Measurements from ENCODE around the gene SMC6. TPM values are rescaled to one million over a fixed set of nuclear protein-coding genes. Genes with fewer than 3 reads are reported as not detected.

The SMC6 gene
- total and polyA plus RNA-seq, 10 of the 15 experiments (the other 5 are each of a cell fraction or from before 2014, with no cell fraction given): 12.8 to 63.8 (median 38.8) TPM

GRCh38 chr2:17799301-17800120, 45.9 kb upstream of the SMC6 start:
- Histone ChIP-seq H3K9ac (ENCODE audit: control insufficient read depth, insufficient read depth, low read length) (no peak overlapping the region), H3K36me3 (ENCODE audit: control insufficient read depth in 2 of 2, insufficient read depth in 2 of 2, low read length in 1 of 2) (no peaks in the 10 kb centered on the region), H3K4me2 (ENCODE audit: control insufficient read depth, insufficient read depth) (peak overlapping the region; percentile 41), H3K27me3 (replicated peaks in 1 of 2; ENCODE audit: control insufficient read depth in 2 of 2, insufficient read depth in 2 of 2, low read length in 1 of 2) (no peaks in the 10 kb centered on the region), H2AFZ (ENCODE audit: control insufficient read depth, low read depth, low read length) (peak overlapping the region; percentile 6), H3K4me3 (no peak overlapping the region), H4K20me1 (ENCODE audit: control insufficient read depth, insufficient read depth) (no peaks in the 10 kb centered on the region), H3K9me3 (replicated peaks; ENCODE audit: control insufficient read depth, insufficient read depth, low read length) (no peaks in the 10 kb centered on the region), H3K4me1 (ENCODE audit: control insufficient read depth, insufficient read depth, low read length) (peaks cover 9% of the 10 kb centered on the region), H3K27ac (ENCODE audit: control insufficient read depth, insufficient read depth) (no peak overlapping the region), H3K79me2 (ENCODE audit: control insufficient read depth, insufficient read depth, low read length) (no peaks in the 10 kb centered on the region)
- SMC1A ChIA-PET (ENCODE audit: uncharacterized antibody, unreplicated experiment): interaction anchor here (0.7 to 12.9 kb wide), 12 partner anchors 15 to 90 kb away, joined by 3 to 288 read pairs (median 6); partner anchors contain the start of genes GEN1, MSGN1 and SMC6
- in situ Hi-C loops (cut with MboI): no loop called here
- 41% methylated on average over 7 of the region's 7 CpGs for WGBS (ENCODE audit: insufficient coverage, insufficient replicate concordance, low lambda C conversion rate, missing lambda C conversion rate)
- BruUV-seq (replicated peaks): no TSS peak
- RAD21 ChIA-PET (ENCODE audit: unreplicated experiment): interaction anchor here (0.7 to 9.9 kb wide), 15 partner anchors 9 to 52 kb away, joined by 3 to 96 read pairs (median 3); partner anchors contain the start of genes GEN1 and MSGN1
- DNase-seq (ENCODE audit: low read depth, low spot score) (no peak), ATAC-seq (peak; percentile 52), FAIRE-seq (no peak)
- CTCF ChIA-PET: interaction anchor here (1.1 to 7.8 kb wide), 12 partner anchors 8 to 48 kb away, joined by 4 to 77 read pairs (median 6); partner anchors contain the start of gene MSGN1
- no peak for TF ChIP-seq PAX5 (IDR thresholded peaks at IDR 0.05; ENCODE audit: borderline replicate concordance, low read depth, low read length)
- no peak for TF ChIP-seq SKIL (IDR thresholded peaks at IDR 0.05; ENCODE audit: low read depth, poor library complexity, severe bottlenecking)
- TF ChIP-seq HDAC6 (IDR thresholded peaks at IDR 0.05; ENCODE audit: unreplicated experiment): no peak
- no peak for TF ChIP-seq NFYB (IDR thresholded peaks at IDR 0.05; ENCODE audit: insufficient read depth, low read depth, low read length)
- TF ChIP-seq ELK1 (IDR thresholded peaks at IDR 0.05; ENCODE audit: low read depth, low read length): no peak
- TF ChIP-seq ZZZ3 (IDR thresholded peaks at IDR 0.05; ENCODE audit: control insufficient read depth, insufficient read length, low read depth): no peak
- TF ChIP-seq NBN (IDR thresholded peaks at IDR 0.05): no peak
- TF ChIP-seq SMAD5 (IDR thresholded peaks at IDR 0.05; ENCODE audit: low read depth): no peak
- POLR2A ChIA-PET: interaction anchor here (0.6 to 9.6 kb wide), 9 partner anchors 15 to 279 kb away, joined by 3 to 108 read pairs (median 4); partner anchors contain the start of genes GEN1, MSGN1 and SMC6
- intact Hi-C loops (cut with micrococcal nuclease; ENCODE audit: unreplicated experiment): no loop called here
